Eye (tissue), 1 donor: ENCODE data around the gene KIF13A.
"Not testable (repeated sequence)": the region's sequence is repeated elsewhere in the genome, so short reads cannot be mapped to it uniquely, and the experiment has no call there.

ENCODE experiments used
- DNase-seq: peaks from one replicate; pipeline ENCODE4 v3.0.0-alpha.2; 2015

The KIF13A gene

GRCh38 chr6:17930321-17930993 is 57.0 kb downstream of the KIF13A start:
- DNase-seq, result no peak

GRCh38 chr6:17928514-17929430 is 58.7 kb downstream of the KIF13A start:
- DNase-seq, result no peak

- no peak for DNase-seq
Measured at GRCh38 chr6:17927705-17928104, 59.7 kb downstream of the KIF13A start.

GRCh38 chr6:17923401-17923863 is 64.0 kb downstream of the KIF13A start:
- DNase-seq, result no peak

- DNase-seq, result no peak
Measured at GRCh38 chr6:17921454-17921853, 66.0 kb downstream of the KIF13A start.

- no peak for DNase-seq
Measured at GRCh38 chr6:17919496-17919895, 67.9 kb downstream of the KIF13A start.

- no peak for DNase-seq
Measured at GRCh38 chr6:17917837-17918763, 69.3 kb downstream of the KIF13A start.

- DNase-seq, result no peak
Measured at GRCh38 chr6:17914651-17915050, 72.8 kb downstream of the KIF13A start.

GRCh38 chr6:17912521-17912920 is 74.9 kb downstream of the KIF13A start:
- DNase-seq, result no peak

- DNase-seq, result not testable (repeated sequence)
Measured at GRCh38 chr6:17911656-17912055, 75.8 kb downstream of the KIF13A start.

- DNase-seq, result no peak
Measured at GRCh38 chr6:17910189-17910588, 77.2 kb downstream of the KIF13A start.

GRCh38 chr6:17908831-17909230 is 78.6 kb downstream of the KIF13A start:
- no peak for DNase-seq

GRCh38 chr6:17907406-17908229 is 79.8 kb downstream of the KIF13A start:
- peak; percentile 54 for DNase-seq

- DNase-seq, result no peak
Measured at GRCh38 chr6:17905611-17906592, 81.5 kb downstream of the KIF13A start.

GRCh38 chr6:17904491-17905120 is 82.8 kb downstream of the KIF13A start:
- DNase-seq, result no peak

- no peak for DNase-seq
Measured at GRCh38 chr6:17902974-17903373, 84.5 kb downstream of the KIF13A start.

- no peak for DNase-seq
Measured at GRCh38 chr6:17901493-17901892, 85.9 kb downstream of the KIF13A start.

GRCh38 chr6:17900011-17900410 is 87.4 kb downstream of the KIF13A start:
- no peak for DNase-seq

GRCh38 chr6:17899491-17899890 is 87.9 kb downstream of the KIF13A start:
- DNase-seq, result no peak

- no peak for DNase-seq
Measured at GRCh38 chr6:17897681-17898080, 89.8 kb downstream of the KIF13A start.
